Stimulated activated CD4-positive, alpha-beta T cell treated with anti-CD3 and anti-CD28 coated beads, TNF-alpha, amount 100 ng/mL, for 1 hour (primary cell): Measurements from ENCODE around the gene EDEM2.
"Not testable (repeated sequence)": the region's sequence is repeated elsewhere in the genome, so short reads cannot be mapped to it uniquely, and the experiment has no call there.

Experiments
- DNase-seq, 3 donors: peaks; one replicate each; pipeline ENCODE4 v3.0.0-alpha.2; 2020; ENCODE audit warnings: low read depth in 3 of 3, low spot score in 1 of 3

Gene EDEM2

GRCh38 chr20:35131934-35132333 lies 15.2 kb downstream of the EDEM2 start:
- no peak for DNase-seq

GRCh38 chr20:35129647-35130069 lies 17.5 kb downstream of the EDEM2 start:
- no peak for DNase-seq

- DNase-seq, result no peak
Measured at GRCh38 chr20:35125753-35126152, 21.4 kb downstream of the EDEM2 start.

GRCh38 chr20:35122756-35123405 lies 24.3 kb downstream of the EDEM2 start:
- no peak for DNase-seq

- DNase-seq, result no peak
Measured at GRCh38 chr20:35121186-35121585, 25.9 kb downstream of the EDEM2 start.

GRCh38 chr20:35120012-35120701 lies 27.0 kb downstream of the EDEM2 start:
- DNase-seq, result no peak

- no peak for DNase-seq
Measured at GRCh38 chr20:35117629-35118028, 29.5 kb downstream of the EDEM2 start.

- DNase-seq, result no peak
Measured at GRCh38 chr20:35117196-35117595, 29.9 kb downstream of the EDEM2 start.

GRCh38 chr20:35116258-35116657 lies 30.9 kb downstream of the EDEM2 start:
- DNase-seq, result no peak

- no peak for DNase-seq
Measured at GRCh38 chr20:35115606-35116005, 31.5 kb downstream of the EDEM2 start.

- not testable (repeated sequence) for DNase-seq
Measured at GRCh38 chr20:35112276-35112675, 34.9 kb downstream of the EDEM2 start.

GRCh38 chr20:35111141-35111888 lies 35.8 kb downstream of the EDEM2 start:
- DNase-seq, result no peak

GRCh38 chr20:35108921-35109320 lies 38.2 kb downstream of the EDEM2 start:
- no peak for DNase-seq

GRCh38 chr20:35106827-35107380 lies 40.2 kb downstream of the EDEM2 start:
- no peak for DNase-seq

GRCh38 chr20:35104685-35105295 lies 42.3 kb downstream of the EDEM2 start:
- no peak for DNase-seq

- no peak for DNase-seq
Measured at GRCh38 chr20:35101620-35102019, 45.5 kb downstream of the EDEM2 start.

GRCh38 chr20:35093267-35093884 lies 53.8 kb downstream of the EDEM2 start:
- no peak for DNase-seq

GRCh38 chr20:35092524-35093266 lies 54.4 kb downstream of the EDEM2 start, which contains the start of gene TRPC4AP:
Gene TRPC4AP (minus strand): TSS chr20:35092807. CDS start chr20:35092781, 26 bp downstream.
- DNase-seq, result peak; percentile 54 to 84 (median 77)

GRCh38 chr20:35091816-35092523 lies 55.2 kb downstream of the EDEM2 start:
- DNase-seq, result no peak
